IPS-15b (cell line): ENCODE measurements around the gene ARHGAP18.

Source experiments
- H3K27me3 ChIP-seq: one replicate; pipeline ENCODE4 v1.6.1; 2013; ENCODE audit warnings: low read length; ENCODE audit not compliant: control insufficient read depth, insufficient read depth
- H3K36me3 ChIP-seq: one replicate; pipeline ENCODE4 v1.6.1; 2013; ENCODE audit warnings: low read length; ENCODE audit not compliant: control insufficient read depth, insufficient read depth
- H3K4me1 ChIP-seq: one replicate; pipeline ENCODE4 v1.6.1; 2013; ENCODE audit warnings: mild to moderate bottlenecking, low read length; ENCODE audit not compliant: control insufficient read depth, insufficient read depth
- H3K4me3 ChIP-seq: one replicate; pipeline ENCODE4 v1.5.1; 2013; ENCODE audit warnings: low read depth, low read length
- H3K9ac ChIP-seq: one replicate; pipeline ENCODE4 v1.6.1; 2013; ENCODE audit warnings: low read depth, mild to moderate bottlenecking, low read length
- H3K9me3 ChIP-seq: one replicate; pipeline ENCODE4 v1.6.1; 2013; ENCODE audit warnings: mild to moderate bottlenecking, low read length; ENCODE audit not compliant: control insufficient read depth, insufficient read depth

Gene ARHGAP18

DNA sequence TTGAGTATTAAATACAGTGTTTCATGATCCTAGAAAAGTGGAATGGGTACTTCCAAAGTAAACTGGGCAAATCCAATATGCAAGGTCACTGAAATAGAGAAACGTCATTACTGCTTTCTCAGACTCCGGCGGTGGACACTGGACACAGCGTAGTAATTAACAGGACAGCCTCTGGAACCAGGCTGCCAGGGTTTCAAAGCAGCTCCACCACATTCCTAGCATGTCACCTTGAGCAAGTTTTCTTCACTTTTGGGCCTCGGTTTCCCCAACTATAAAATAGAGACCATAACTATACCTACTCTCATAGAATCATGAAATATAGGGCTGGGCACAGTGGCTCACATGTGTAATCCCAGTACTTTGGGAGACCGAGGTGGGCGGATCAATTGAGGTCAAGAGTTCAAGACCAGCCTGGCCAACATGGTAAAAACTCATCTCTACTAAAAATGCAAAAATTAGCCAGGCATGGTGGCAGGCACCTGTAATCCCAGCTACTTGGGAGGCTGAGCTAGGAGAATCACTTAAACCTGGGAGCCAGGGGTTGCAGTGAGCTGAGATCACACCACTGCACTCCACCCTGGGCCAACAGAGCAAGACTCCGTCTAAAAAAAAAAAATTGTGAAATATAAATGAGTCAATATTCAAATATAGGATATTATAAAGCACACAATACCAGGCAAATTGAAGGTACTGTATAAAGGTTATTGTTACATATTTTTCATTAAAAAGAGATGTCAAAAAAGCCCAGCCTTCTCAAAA, 24.9 kb downstream of the ARHGAP18 start:
- Histone ChIP-seq H3K9ac (no peak overlapping the region), H3K4me1 (peaks cover 2% of the 10 kb centered on the region), H3K9me3 (no peaks in the 10 kb centered on the region), H3K27me3 (no peaks in the 10 kb centered on the region), H3K4me3 (no peak overlapping the region), H3K36me3 (no peaks in the 10 kb centered on the region)

DNA sequence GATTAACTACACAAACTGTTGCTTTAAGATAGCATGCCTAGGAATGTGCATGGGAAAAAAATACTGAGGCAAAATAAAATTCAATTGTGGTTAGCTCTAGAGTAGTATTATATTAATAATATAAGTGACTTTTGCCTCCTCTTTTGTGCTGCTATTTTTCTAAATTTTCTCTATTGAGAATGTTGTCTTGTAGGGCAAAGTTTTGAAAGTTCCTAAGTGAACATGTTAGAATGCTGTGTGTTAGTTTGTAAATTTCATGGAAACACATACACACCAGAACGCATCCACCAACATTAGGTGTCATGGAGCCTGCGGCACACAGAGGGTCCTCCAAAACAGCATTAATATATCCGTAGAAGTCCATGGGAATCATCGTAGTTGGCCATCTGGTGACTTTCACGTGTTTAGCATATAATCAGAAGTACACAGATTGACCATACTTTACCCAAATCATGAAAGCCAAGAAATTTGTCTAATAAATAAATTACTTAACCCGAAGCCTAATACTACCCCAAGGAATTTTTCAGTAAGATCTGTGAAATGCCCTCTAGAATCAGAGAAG, 25.6 kb downstream of the ARHGAP18 start:
- Histone ChIP-seq H3K9ac (no peak overlapping the region), H3K36me3 (no peaks in the 10 kb centered on the region), H3K4me1 (peaks cover under 1% of the 10 kb centered on the region), H3K4me3 (no peak overlapping the region), H3K27me3 (no peaks in the 10 kb centered on the region), H3K9me3 (no peaks in the 10 kb centered on the region)

DNA sequence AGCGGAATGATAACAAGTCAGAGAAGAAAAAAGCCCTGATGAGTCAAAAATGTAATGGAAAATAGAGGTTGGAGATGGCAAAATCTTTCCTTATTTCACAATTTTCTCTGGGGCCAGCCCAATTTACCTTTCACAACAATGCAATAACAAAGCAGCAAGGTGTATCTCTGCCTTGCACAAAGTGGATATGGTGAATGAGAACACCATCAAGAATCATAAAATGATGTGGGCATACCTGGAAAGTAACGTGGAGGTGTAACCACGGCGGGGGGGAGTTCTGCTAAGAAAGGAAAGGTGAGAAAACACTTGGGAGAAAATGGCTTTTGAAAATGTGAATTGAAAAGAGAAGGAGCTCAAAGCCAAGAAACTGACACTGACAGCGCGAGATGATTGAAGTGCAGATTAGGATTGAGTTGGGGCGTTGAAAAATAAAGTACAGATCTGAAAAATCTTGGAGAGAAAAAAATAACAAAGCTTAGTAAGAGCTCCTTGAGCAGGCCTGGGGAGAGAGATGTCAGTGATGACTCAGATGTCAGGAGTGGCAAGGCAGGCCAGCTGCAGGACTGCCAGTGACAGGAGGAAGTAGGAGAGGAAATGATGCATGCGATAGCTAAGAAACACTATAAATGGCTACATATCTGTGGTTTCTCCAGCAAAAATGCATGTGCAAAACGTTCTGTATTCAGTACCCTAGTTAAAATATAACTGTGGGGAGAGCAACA, 26.2 kb downstream of the ARHGAP18 start:
- H3K9me3 ChIP-seq, result no peaks in the 10 kb centered on the region
- no peak overlapping the region for H3K9ac ChIP-seq
- H3K27me3 ChIP-seq, result no peaks in the 10 kb centered on the region
- H3K36me3 ChIP-seq, result no peaks in the 10 kb centered on the region
- no peaks in the 10 kb centered on the region for H3K4me1 ChIP-seq
- H3K4me3 ChIP-seq, result no peak overlapping the region

DNA sequence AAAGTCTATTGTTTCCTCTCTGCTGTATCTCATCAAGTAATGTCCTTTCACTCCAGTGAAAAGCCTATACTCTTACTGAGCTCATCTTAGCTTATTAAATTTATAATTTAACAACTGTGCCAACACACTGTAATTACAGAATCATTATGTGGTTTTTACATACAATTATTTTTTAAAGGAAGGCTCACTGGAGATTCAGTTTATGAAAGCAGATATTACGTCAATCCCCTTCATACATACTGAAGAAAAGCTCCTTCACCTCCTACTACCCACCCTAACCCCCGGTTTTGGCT, 28.1 kb downstream of the ARHGAP18 start:
- Histone ChIP-seq H3K36me3 (no peaks in the 10 kb centered on the region), H3K4me3 (no peak overlapping the region), H3K9me3 (no peaks in the 10 kb centered on the region), H3K9ac (no peak overlapping the region), H3K27me3 (no peaks in the 10 kb centered on the region), H3K4me1 (no peaks in the 10 kb centered on the region)

DNA sequence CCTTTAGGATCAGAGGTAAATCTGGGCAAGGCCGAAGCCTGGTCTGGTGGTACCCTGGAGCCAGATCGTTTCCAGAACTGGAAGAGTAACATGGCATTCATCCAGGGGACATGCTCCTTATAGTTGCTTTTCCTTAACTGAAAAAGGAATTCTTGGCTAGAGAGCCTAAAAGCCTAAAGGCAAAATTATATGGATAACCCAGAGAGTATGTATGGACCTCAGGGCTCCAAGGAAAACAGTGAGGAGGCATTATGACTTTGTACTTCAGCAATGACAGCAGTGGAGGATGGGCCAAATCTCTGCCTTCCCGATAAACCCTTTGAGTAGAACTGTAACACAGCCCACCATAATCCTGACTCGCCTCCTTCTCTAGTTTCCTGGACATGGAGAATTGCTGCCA, 29.3 kb downstream of the ARHGAP18 start:
- no peak overlapping the region for H3K4me3 ChIP-seq
- no peaks in the 10 kb centered on the region for H3K27me3 ChIP-seq
- H3K36me3 ChIP-seq, result no peaks in the 10 kb centered on the region
- H3K4me1 ChIP-seq, result no peaks in the 10 kb centered on the region
- H3K9me3 ChIP-seq, result no peaks in the 10 kb centered on the region
- no peak overlapping the region for H3K9ac ChIP-seq

DNA sequence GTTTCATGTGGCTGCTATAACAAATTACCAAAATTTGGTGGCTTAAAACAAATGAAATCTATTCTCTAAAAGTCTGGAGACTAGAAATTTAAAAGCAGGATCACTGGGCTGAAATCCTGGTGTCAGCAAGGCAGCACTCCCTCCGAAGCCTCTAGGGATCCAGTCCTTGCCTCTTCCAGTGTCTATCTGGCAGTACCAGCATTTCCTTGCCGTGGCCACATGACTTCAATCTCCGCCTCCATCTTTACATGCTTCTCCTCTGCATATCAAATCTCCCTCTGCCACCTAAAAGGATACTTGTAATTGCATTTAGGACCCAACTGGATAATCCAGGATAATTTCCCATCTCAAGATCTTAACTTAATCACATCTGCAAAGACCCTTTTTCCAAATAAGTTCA, 30.2 kb downstream of the ARHGAP18 start:
- Histone ChIP-seq H3K9me3 (no peaks in the 10 kb centered on the region), H3K4me1 (no peaks in the 10 kb centered on the region), H3K36me3 (no peaks in the 10 kb centered on the region), H3K27me3 (no peaks in the 10 kb centered on the region), H3K9ac (no peak overlapping the region), H3K4me3 (no peak overlapping the region)

DNA sequence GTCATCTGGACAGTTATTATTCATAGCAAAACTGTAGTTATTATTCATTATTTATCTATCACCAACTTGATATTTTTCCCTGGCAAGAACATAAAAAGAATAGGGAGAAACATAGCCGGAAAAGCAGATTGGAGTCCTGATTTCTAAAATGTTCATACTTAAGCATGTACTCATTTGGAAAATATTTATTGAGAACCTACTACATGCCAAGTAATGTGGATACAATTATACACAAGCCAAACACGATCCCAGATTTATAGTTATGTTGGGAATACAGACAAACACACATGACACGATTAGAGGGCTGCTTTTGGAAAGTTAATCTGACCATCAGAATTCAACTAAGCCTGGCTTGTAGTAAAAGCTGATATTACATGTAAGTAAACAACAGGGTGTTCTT, 30.7 kb downstream of the ARHGAP18 start:
- Histone ChIP-seq H3K27me3 (no peaks in the 10 kb centered on the region), H3K9me3 (no peaks in the 10 kb centered on the region), H3K4me1 (no peaks in the 10 kb centered on the region), H3K36me3 (no peaks in the 10 kb centered on the region), H3K4me3 (no peak overlapping the region), H3K9ac (no peak overlapping the region)

DNA sequence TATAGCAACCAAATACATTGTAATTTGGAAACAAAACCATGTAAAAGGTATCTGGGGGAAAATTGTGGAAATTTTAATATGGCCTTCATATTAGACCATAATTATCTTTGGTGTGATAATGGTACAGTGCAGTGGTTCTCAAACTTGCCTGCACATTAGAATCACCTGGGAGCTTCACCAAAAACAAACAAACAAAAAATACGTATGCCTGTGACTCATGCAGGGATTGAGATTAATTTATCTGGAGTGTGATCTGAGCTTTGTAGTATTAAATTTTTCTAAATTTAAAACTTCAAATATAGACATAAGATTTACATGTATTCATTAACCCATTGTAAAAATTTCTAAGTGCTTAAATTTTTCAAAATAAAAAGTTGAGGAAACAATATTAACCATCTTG, 31.5 kb downstream of the ARHGAP18 start:
- H3K9ac ChIP-seq, result no peak overlapping the region
- H3K9me3 ChIP-seq, result no peaks in the 10 kb centered on the region
- H3K4me1 ChIP-seq, result no peaks in the 10 kb centered on the region
- H3K4me3 ChIP-seq, result no peak overlapping the region
- no peaks in the 10 kb centered on the region for H3K36me3 ChIP-seq
- no peaks in the 10 kb centered on the region for H3K27me3 ChIP-seq

DNA sequence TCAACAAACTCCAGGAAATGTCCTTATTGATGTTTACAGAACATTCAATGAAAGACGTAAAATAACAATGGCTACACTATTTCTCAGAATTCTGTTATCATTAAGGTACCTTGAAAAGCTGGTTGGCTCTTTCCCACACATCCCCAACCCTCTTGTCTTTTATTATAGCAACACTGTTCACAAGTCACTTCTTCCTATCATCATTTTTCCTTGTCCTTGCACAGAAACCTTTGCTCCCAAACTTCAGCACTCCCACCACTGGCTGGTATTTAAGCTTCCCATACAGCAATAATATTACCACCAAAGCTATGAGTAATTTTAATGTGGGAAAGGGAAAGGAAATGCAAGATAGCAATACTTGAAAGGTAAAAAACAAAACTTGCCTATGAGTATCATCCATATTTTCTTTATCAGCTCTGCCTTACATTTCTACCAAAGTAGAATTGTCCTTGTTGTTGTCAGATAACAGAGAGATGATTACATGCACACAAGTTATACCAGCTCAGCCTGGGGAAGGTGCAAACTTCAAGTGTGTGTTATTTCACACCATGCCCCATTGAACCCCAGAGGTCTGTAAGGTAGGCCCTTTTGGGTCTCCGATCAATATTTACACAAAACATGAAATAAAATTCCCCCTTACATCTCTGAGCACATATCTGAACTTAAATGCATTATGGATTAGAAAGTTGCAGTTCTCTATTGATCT, 32.2 kb downstream of the ARHGAP18 start:
- H3K4me1 ChIP-seq, result no peaks in the 10 kb centered on the region
- no peaks in the 10 kb centered on the region for H3K36me3 ChIP-seq
- no peaks in the 10 kb centered on the region for H3K27me3 ChIP-seq
- H3K4me3 ChIP-seq, result no peak overlapping the region
- H3K9ac ChIP-seq, result no peak overlapping the region
- no peaks in the 10 kb centered on the region for H3K9me3 ChIP-seq

DNA sequence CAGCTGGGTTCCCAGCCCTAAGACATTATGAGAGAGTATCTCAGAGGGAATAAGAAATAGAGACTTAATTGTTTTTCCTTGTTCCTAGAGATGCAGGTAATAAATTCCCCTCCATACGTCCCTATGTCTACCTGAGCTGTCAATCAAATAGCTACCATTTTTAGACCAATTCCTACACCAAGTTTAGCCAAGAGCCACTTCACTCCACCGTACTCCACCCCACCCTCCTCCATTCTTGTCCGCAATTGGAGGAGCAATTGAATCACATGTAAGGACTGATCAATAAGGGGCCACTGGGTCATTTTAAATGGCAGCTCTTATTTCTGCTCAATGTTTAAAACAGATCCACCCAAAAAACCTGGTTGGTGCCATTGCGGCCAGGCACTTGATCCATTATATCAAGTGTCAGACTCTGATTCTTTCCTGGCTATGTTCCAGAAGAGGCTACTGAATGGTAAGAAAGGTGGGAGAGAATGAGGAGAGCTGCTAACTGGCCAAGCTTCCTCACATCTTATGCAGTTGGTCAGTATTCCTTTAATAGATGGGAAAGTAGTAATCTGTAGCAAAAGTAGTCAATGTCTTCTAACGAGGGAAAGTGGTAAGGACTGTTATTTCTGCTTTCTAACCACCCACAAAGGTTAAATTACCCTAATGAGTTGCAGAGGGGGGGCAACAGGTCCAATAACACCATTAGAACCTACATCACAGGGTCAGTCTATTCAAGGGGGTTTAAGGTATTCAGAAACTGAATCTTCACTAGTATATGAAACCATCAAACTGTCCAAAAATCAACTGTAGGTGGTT, 34.1 kb downstream of the ARHGAP18 start:
- no peaks in the 10 kb centered on the region for H3K36me3 ChIP-seq
- no peaks in the 10 kb centered on the region for H3K27me3 ChIP-seq
- H3K9me3 ChIP-seq, result no peaks in the 10 kb centered on the region
- H3K4me3 ChIP-seq, result no peak overlapping the region
- H3K9ac ChIP-seq, result no peak overlapping the region
- H3K4me1 ChIP-seq, result peaks cover under 1% of the 10 kb centered on the region

DNA sequence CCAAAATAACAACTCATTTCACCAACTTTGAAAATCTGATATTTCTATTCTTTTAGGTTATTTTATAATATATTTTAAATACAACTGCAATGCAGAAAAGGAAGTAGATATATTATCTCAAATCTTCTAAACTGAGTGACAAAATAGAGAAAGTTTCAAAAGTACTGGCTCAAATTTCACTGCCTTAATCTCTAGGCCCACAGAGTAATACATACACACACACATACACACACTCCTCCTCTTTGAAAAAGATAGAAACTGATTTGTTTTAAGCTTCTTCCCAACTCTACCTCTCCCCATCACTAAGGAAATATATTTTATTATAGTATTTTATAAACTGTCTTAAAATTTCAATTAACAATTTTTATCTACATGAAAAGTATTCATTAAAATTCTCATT, 36.2 kb downstream of the ARHGAP18 start:
- no peaks in the 10 kb centered on the region for H3K27me3 ChIP-seq
- H3K9me3 ChIP-seq, result no peaks in the 10 kb centered on the region
- H3K36me3 ChIP-seq, result no peaks in the 10 kb centered on the region
- H3K9ac ChIP-seq, result no peak overlapping the region
- H3K4me1 ChIP-seq, result peaks cover 10% of the 10 kb centered on the region
- no peak overlapping the region for H3K4me3 ChIP-seq
